Keratinocyte (primary cell): ENCODE data around the gene OR2AE1. TPM values are rescaled to one million over a fixed set of nuclear protein-coding genes. Genes with fewer than 3 reads are reported as not detected.

ENCODE experiments used
- DNase-seq: peaks from one replicate; pipeline ENCODE4 v3.0.0-alpha.2; 2011; ENCODE audit warnings: low read depth, missing footprints, low spot score
- FAIRE-seq: peaks from 2 replicates; lab custom pipeline; 2011; peaks lifted over from hg19 to GRCh38; lab: Jason Lieb, UNC
- H2AFZ ChIP-seq: 2 replicates; pipeline ENCODE4 v1.6.0; 2012; ENCODE audit warnings: low read length, control low read depth, inconsistent platforms; ENCODE audit not compliant: control insufficient read depth
- H3K27ac ChIP-seq: 2 replicates; pipeline ENCODE4 v1.5.1; 2011; ENCODE audit warnings: low read length; ENCODE audit not compliant: control insufficient read depth, insufficient read depth
- H3K27me3 ChIP-seq: 3 replicates; pipeline ENCODE4 v1.6.0; 2011; ENCODE audit warnings: low read length; ENCODE audit not compliant: control insufficient read depth, insufficient read depth; ENCODE audit errors: extremely low read depth
- H3K36me3 ChIP-seq, 2 experiments: 2 replicates in 1 of 2; 3 replicates in 1 of 2; pipeline ENCODE4 v1.5.1; 2011; ENCODE audit warnings: low read length in 2 of 2, mild to moderate bottlenecking in 1 of 2; ENCODE audit not compliant: control insufficient read depth in 2 of 2, insufficient read depth in 2 of 2; ENCODE audit errors: extremely low read depth in 1 of 2
- H3K4me1 ChIP-seq: 3 replicates; pipeline ENCODE4 v1.5.1; 2011; ENCODE audit warnings: low read length; ENCODE audit not compliant: control insufficient read depth, insufficient read depth; ENCODE audit errors: extremely low read depth
- H3K4me2 ChIP-seq: 3 replicates; pipeline ENCODE4 v1.6.0; 2011; ENCODE audit warnings: low read depth, low read length; ENCODE audit not compliant: control insufficient read depth, insufficient read depth; ENCODE audit errors: extremely low read depth
- H3K4me3 ChIP-seq, 3 experiments: fragments of 200-600 bp in 1 of 3; sonication (generic) in 1 of 3; 2 replicates in 2 of 3; 3 replicates in 1 of 3; pipeline ENCODE4 v1.5.1; 2011 to 2016; ENCODE audit warnings: low read length in 3 of 3, mild to moderate bottlenecking in 3 of 3, control low read depth in 2 of 3, inconsistent platforms in 1 of 3, low read depth in 1 of 3, mixed read lengths in 1 of 3, mixed run types in 1 of 3, moderate library complexity in 1 of 3; ENCODE audit not compliant: control insufficient read depth in 2 of 3, insufficient read depth in 2 of 3; ENCODE audit errors: extremely low read depth in 1 of 3
- H3K79me2 ChIP-seq: 2 replicates; pipeline ENCODE4 v1.6.0; 2012; ENCODE audit warnings: low read length; ENCODE audit not compliant: control insufficient read depth, insufficient read depth
- H3K9ac ChIP-seq: 3 replicates; pipeline ENCODE4 v1.6.0; 2011; ENCODE audit warnings: low read length; ENCODE audit not compliant: control insufficient read depth, insufficient read depth; ENCODE audit errors: extremely low read depth
- H3K9me1 ChIP-seq: 3 replicates; pipeline ENCODE4 v1.6.0; 2011; ENCODE audit warnings: low read length; ENCODE audit not compliant: control insufficient read depth, insufficient read depth; ENCODE audit errors: extremely low read depth
- H3K9me3 ChIP-seq: 2 replicates; pipeline ENCODE4 v1.5.1; 2012; ENCODE audit warnings: low read depth, low read length; ENCODE audit not compliant: control insufficient read depth
- H4K20me1 ChIP-seq: 3 replicates; pipeline ENCODE4 v1.6.0; 2011; ENCODE audit warnings: low read length; ENCODE audit not compliant: control insufficient read depth, insufficient read depth; ENCODE audit errors: extremely low read depth
- CTCF ChIP-seq, 3 experiments: IDR thresholded peaks in 1 of 3; conservative IDR thresholded peaks in 1 of 3; optimal IDR thresholded peaks in 1 of 3; 2 replicates in 2 of 3; 3 replicates in 1 of 3; pipeline versions ENCODE3 to v1.5.1; 2011; ENCODE audit warnings: low read length in 3 of 3, mild to moderate bottlenecking in 3 of 3, moderate library complexity in 2 of 3, control low read depth in 1 of 3, inconsistent platforms in 1 of 3; ENCODE audit not compliant: insufficient read depth in 2 of 3; ENCODE audit errors: extremely low read depth in 1 of 3
- EZH2 ChIP-seq: IDR thresholded peaks from one replicate; pipeline ENCODE4 v1.6.1; 2012; ENCODE audit warnings: inconsistent platforms, mild to moderate bottlenecking, low read length, moderate library complexity
- dilution Hi-C: fragments of 300-500 bp; cut with MboI; formaldehyde crosslinking; loops from one replicate; pipeline ENCODE4 v1.7.0; 2020; ENCODE audit warnings: low sequenced_read_pairs; ENCODE audit not compliant: extremely low pct_ligation_motif_present
- polyA plus RNA-seq, 5 experiments: library from polyadenylated mRNA; depleted of rRNA in 3 of 5; stranded (reverse) in 3 of 5; stranded (forward) in 1 of 5; unstranded in 1 of 5; fragments of >200 nt; gene quantifications; 1 replicate in 1 of 5; 2 replicates in 3 of 5; 3 replicates in 1 of 5; pipeline versions ENCODE4 v1.2.1 to v1.2.3, GENCODE V29; 2011 to 2012; ENCODE audit warnings: missing spikeins in 2 of 5, low read depth in 1 of 5, low replicate concordance in 1 of 5

OR2AE1 gene
- polyA plus RNA-seq, 1 donor (not counting 4 experiments of a cell fraction or from before 2014, with no cell fraction given) = not detected

DNA sequence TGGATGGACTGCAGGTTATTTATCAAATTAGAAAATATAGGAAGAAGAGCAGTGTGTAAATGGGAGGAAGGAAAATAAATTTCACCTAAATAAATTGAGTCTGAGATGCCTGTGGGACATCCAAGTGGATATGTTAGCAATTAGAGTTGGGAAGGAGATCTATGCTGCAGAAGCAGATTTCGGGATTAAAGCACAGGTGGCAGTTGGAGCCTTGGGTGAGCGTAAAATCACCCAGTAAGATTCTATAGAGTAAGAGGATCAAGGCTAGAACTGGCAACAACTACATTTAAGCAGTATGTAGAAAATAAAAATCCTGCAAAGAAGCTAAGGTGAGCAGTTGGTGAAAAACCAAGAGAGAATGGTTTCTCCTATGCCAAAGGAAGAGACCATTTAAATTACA lies 34.1 kb upstream of the OR2AE1 start:
- H2AFZ ChIP-seq = no peak overlapping the region
- H3K79me2 ChIP-seq = peaks cover 57% of the 10 kb centered on the region
- dilution Hi-C loops = no loop called here
- peaks cover 6% of the 10 kb centered on the region for H3K4me1 ChIP-seq
- H3K9ac ChIP-seq = no peak overlapping the region
- H3K27ac ChIP-seq = no peak overlapping the region
- peaks cover 18 to 26% of the 10 kb centered on the region in 2 experiments for H3K36me3 ChIP-seq
- H3K4me2 ChIP-seq = no peak overlapping the region
- H3K4me3 ChIP-seq = no peak overlapping the region
- TF ChIP-seq EZH2 (no peak), CTCF (optimal IDR thresholded peaks at IDR 0.05 in 1 of 3, IDR thresholded peaks at IDR 0.05 in 1 of 3, conservative IDR thresholded peaks at IDR 0.05 in 1 of 3; ENCODE audit: extremely low read depth in 1 of 3, insufficient read depth in 2 of 3, low read length in 3 of 3) (no peak)
- FAIRE-seq (no peak), DNase-seq (no peak)
- H3K9me1 ChIP-seq = no peaks in the 10 kb centered on the region
- no peaks in the 10 kb centered on the region for H3K9me3 ChIP-seq
- H4K20me1 ChIP-seq = peaks cover 6% of the 10 kb centered on the region
- H3K27me3 ChIP-seq = no peaks in the 10 kb centered on the region

DNA sequence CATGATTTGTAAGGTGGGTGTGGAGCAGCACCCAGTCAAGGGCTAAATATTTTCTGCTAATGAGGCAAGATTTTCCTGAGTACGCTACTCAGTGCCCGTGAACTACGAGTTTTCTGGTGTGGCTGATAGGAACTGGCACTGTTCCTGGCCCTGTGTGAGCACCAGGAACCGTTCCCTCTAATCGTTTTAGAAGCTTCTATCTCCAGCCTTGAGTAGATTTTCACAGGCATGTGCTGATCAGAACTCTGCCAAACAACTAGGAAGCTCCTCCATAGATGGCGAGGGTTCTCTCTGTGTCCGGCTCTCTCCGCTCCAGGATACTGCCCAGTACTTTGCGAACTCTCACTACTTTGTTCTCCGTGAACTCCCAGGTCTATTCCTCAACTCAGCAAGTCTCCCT lies 24.7 kb upstream of the OR2AE1 start:
- Histone ChIP-seq H3K36me3 (peaks cover 24 to 25% of the 10 kb centered on the region in 2 experiments), H3K4me3 (no peak overlapping the region), H3K4me2 (no peak overlapping the region), H4K20me1 (no peaks in the 10 kb centered on the region), H3K79me2 (no peaks in the 10 kb centered on the region), H3K9ac (no peak overlapping the region), H3K27ac (no peak overlapping the region), H3K9me3 (no peaks in the 10 kb centered on the region), H3K9me1 (no peaks in the 10 kb centered on the region), H2AFZ (no peak overlapping the region), H3K4me1 (no peaks in the 10 kb centered on the region), H3K27me3 (no peaks in the 10 kb centered on the region)
- TF ChIP-seq EZH2 = no peak
- no peak for TF ChIP-seq CTCF (optimal IDR thresholded peaks at IDR 0.05 in 1 of 3, IDR thresholded peaks at IDR 0.05 in 1 of 3, conservative IDR thresholded peaks at IDR 0.05 in 1 of 3; ENCODE audit: extremely low read depth in 1 of 3, insufficient read depth in 2 of 3, low read length in 3 of 3)
- no peak for DNase-seq
- dilution Hi-C loops = no loop called here
- no peak for FAIRE-seq
